Stimulated activated CD4-positive, alpha-beta T cell treated with anti-CD3 and anti-CD28 coated beads, Interleukin-2, amount 100 ng/mL, for 48 hours (primary cell): ENCODE data around the gene DMRT2.

Experiments used
- DNase-seq, 2 donors: peaks; one replicate each; pipeline ENCODE4 v3.0.0-alpha.2; 2020

DMRT2 gene

DNA sequence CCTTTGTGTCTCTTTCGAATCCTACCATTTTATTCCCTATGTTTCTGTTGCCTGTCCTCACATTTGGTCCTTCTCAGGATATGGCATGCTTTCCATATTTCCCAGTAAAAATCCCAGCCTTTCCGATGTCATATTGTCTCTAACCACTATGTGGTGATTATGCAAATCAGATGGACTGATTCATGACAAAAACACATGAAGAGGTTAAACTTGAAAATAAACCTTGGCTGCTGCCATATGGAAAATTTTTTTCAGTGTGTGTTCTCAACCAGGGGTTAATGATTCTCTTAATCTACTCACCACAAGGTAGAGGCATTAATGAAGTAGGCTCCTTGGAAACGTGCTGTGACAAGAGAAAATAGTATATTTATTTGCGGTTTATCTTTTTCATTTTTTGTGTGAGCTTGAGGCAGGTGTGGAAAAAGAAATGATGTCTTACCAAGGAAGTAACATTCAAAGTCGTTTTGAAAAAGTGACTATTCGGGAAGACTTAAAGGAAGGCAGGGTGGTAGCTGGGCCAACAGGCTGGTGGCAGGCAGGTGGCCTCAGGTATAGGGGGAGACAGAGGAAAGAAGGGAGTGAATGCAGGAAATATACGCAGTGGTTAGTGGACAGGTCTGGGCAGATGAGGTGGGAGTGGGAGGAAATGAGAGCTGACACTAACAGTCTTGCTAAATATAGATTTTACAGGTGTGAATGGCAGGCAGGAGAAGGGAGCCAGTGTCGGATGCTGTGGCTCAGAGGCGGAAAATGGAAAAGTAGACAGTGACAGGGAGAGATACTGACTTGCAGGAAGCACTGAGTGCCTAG, 46.2 kb downstream of the DMRT2 start:
- no peak for DNase-seq

DNA sequence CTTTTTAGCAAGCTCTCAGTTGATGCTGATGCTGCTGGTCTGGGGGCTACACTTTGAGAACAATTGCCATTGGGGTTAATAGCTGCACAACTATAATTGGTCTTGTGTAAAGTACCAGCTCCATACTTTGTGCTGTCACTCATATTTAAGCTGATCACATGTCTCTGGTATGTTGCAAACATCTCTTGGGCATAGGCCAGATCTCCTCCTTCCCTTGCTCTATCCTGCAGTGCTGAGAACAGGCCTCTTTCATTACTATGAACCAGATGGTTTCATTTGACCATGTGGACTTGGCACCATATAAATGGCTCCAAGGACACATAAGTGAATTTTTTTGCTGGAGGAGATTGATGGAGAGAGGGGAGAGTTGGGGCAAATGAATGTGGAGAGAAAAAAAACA, 48.4 kb downstream of the DMRT2 start:
- DNase-seq, result no peak

- no peak for DNase-seq
These were observed 50.0 kb downstream of the DMRT2 start for GRCh38 chr9:1100201-1100600.

GRCh38 chr9:1100945-1101344, 50.8 kb downstream of the DMRT2 start:
- DNase-seq, result peak in 1 of 2 donors; percentile 1

DNA sequence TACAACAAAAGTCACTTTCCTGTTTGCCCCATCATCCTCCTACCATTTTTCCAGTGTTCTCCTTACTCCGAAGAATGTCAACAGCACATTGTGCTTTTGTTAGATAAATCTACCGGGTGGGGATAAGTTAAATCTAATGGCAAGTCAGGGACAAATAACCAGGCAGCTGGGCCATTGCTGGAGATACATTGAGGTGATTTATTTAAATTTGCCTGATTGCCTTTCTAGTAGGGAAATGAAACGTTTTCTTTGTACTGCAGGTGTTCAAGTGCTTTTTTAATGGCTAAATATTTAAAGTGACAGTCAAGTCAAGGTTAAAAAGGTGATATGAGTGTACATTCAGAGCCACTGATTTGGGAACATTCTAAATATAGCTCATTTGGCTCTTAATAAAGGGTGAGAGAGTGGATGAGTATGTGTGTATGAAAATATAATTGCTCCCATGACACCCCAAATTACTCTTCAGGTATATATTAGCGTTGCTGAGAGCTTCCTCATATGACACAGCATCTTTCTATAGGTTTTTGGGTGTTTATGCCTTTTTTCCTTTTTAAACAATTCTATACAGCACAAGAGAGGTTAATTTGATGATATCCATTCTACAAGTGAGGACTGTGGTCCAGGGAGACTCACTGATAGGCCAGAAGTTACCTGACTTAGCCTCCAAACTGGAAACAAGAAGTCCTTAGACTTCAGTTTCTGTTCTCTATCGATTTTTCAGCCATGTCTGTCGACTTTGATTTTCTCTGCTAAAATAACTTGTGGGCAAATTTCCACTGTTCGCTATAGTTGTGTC, 51.9 kb downstream of the DMRT2 start:
- DNase-seq, result no peak

- DNase-seq, result no peak
These were observed 52.4 kb downstream of the DMRT2 start for GRCh38 chr9:1102642-1102970.
